ENCODE measurements around the gene CXCL14. TPM values are rescaled to one million over a fixed set of nuclear protein-coding genes. Genes with fewer than 3 reads are reported as not detected.
A peak's percentile ranks its signal among the peaks of the same experiment; 100 is the strongest.

CXCL14 gene, protein sequence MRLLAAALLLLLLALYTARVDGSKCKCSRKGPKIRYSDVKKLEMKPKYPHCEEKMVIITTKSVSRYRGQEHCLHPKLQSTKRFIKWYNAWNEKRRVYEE
- not detected for total RNA-seq

DNA sequence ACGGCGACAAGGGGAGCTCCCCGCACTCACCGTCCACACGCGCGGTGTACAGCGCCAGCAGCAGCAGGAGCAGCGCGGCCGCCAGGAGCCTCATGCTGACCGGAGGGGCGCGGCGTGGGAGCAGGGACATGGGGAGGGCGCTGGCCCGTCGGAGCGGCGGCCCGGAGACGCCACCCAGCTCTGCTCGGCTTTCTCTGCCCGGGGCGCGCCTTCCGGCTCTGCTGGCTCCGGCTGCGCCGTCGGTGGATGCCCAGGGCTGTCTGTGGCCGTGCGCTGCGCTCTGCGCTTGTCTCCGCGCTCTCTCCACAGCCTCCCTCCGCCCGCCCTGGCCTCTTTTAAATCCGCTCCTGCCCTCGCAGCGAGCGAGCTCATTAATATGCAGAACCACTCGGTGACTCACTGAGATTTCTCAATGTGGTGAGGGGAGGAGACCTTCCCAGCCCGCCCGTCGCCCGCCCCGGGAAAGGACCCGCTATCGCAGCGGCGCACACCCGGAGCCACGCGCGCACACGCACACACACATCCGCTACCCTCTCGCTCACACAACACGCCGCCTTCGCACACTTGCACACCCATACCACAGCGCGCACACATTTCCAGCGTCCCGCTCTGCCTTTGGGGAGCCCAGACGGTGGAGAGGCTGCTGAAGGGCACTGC, at the start of gene CXCL14:
Gene CXCL14, minus strand, starts transcription at position 307 of the 657 bp plus-strand sequence. Its CDS starts 213 bp downstream, at position 94.
- H3K4me3 Mint-ChIP-seq, result no peak within 1 kb of the TSS
- H3K9me3 Mint-ChIP-seq, result no peaks in the 10 kb centered on the region
- intact Hi-C loops (cut with micrococcal nuclease), result no loop called here
- DNase-seq, result peak; percentile 66
- CTCF ChIA-PET, result interaction anchor here (4.2 kb wide), 1 partner anchor 13 kb away, joined by 19 read pairs; no protein-coding TSS in a partner anchor
- peaks cover 42% of the 10 kb centered on the region for H3K27me3 Mint-ChIP-seq (ENCODE audit: low read depth)
- no peak within 1 kb of the TSS for H3K27ac Mint-ChIP-seq
- H3K4me1 Mint-ChIP-seq (ENCODE audit: low read depth), result peaks cover 4% of the 10 kb centered on the region
- no peaks in the 10 kb centered on the region for H3K36me3 Mint-ChIP-seq (ENCODE audit: low read depth)

DNA sequence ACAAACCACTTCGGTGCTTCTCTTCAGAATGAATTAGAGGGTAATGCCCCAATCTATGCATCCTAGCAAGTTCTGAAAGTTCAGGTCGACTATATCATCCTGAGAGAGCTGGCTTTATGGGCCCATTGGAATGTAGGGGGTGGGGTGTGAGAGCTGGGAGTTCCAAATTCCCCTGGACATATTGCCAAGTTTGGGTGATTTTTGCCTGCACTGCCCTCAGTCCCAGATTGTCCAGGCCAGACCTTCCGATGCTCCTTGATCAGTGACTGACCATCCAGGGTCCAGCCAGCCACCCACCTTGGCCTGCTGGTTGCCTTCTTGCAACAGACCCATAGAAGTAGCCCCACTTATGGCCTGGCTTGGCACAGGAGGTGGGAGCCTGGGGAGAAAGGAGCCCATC, 47.8 kb upstream of the CXCL14 start:
- Mint-ChIP-seq H3K27me3 (ENCODE audit: low read depth) (peaks cover 6% of the 10 kb centered on the region), H3K27ac (no peak overlapping the region), H3K4me3 (no peak overlapping the region), H3K4me1 (ENCODE audit: low read depth) (no peaks in the 10 kb centered on the region), H3K9me3 (no peaks in the 10 kb centered on the region), H3K36me3 (ENCODE audit: low read depth) (no peaks in the 10 kb centered on the region)
- DNase-seq, result no peak
- intact Hi-C loops (cut with micrococcal nuclease), result no loop called here
- CTCF ChIA-PET, result no interaction called here

DNA sequence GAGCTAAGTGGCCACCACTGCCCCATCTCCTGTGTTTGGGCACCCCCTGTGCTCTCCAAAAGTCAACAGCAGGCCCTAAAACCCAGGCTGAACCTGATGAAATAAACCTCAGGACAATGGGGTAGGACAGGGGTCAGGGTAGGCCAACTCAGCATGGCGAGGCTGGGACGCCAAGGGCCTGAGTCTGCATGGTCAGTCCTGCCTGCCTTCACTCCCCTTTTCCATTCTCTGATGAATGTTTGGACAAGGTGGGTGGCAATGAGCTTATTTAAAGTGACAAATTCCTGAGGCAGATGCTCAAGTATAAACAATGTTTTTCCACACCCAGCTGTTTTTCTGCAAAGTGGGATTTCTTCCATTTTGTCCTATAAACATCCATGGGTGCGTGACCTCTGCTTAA, 47.2 kb upstream of the CXCL14 start:
- peaks cover 6% of the 10 kb centered on the region for H3K27me3 Mint-ChIP-seq (ENCODE audit: low read depth)
- no peaks in the 10 kb centered on the region for H3K36me3 Mint-ChIP-seq (ENCODE audit: low read depth)
- H3K9me3 Mint-ChIP-seq, result no peaks in the 10 kb centered on the region
- CTCF ChIA-PET, result no interaction called here
- no peak overlapping the region for H3K4me3 Mint-ChIP-seq
- intact Hi-C loops (cut with micrococcal nuclease), result no loop called here
- no peak overlapping the region for H3K27ac Mint-ChIP-seq
- no peaks in the 10 kb centered on the region for H3K4me1 Mint-ChIP-seq (ENCODE audit: low read depth)
- no peak for DNase-seq

DNA sequence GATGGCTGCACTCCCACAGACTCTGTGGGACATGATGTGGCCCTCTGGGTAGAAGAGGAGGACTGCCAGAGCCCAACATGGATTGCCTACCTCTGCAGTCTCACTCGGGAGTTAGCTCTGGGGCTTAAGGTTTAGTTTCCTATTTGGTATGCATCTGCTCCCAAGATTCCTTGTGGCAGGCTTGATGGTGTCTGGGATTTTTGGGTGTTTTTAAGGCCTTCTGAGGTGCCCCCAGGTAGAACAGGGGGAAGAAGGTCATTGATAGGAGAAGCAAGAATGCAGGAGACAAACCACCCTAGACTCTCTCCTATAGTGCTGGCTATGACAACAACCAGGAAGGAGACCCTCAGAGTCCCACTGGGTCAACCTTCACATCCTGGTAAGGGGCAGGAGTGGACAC, 46.7 kb upstream of the CXCL14 start:
- DNase-seq, result no peak
- peaks cover 6% of the 10 kb centered on the region for H3K27me3 Mint-ChIP-seq (ENCODE audit: low read depth)
- H3K4me3 Mint-ChIP-seq, result no peak overlapping the region
- no peaks in the 10 kb centered on the region for H3K36me3 Mint-ChIP-seq (ENCODE audit: low read depth)
- intact Hi-C loops (cut with micrococcal nuclease), result no loop called here
- H3K9me3 Mint-ChIP-seq, result no peaks in the 10 kb centered on the region
- no peak overlapping the region for H3K27ac Mint-ChIP-seq
- CTCF ChIA-PET, result no interaction called here
- no peaks in the 10 kb centered on the region for H3K4me1 Mint-ChIP-seq (ENCODE audit: low read depth)

DNA sequence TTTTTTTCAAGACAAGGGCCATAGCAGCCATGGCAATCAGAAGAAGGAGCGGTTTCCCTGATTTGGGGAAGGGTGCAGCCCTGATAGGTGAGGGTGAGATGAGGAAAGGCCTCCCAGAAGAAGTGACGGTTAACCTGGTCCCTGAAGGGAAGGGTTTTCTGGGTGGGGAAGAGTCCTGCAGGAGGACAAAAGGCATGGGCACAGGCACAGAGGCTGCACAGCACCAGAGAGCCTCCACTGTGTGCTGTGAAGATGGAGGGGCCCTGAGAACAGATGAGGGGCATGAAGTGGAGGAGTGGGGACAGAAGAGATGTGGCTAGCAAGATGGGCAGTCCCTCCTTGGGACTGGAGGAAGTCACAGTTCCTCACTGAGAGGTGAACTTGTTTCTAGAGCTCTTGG, 46.3 kb upstream of the CXCL14 start:
- intact Hi-C loops (cut with micrococcal nuclease), result no loop called here
- Mint-ChIP-seq H3K36me3 (ENCODE audit: low read depth) (no peaks in the 10 kb centered on the region), H3K27ac (no peak overlapping the region), H3K4me3 (no peak overlapping the region), H3K27me3 (ENCODE audit: low read depth) (peaks cover 6% of the 10 kb centered on the region), H3K4me1 (ENCODE audit: low read depth) (no peaks in the 10 kb centered on the region), H3K9me3 (no peaks in the 10 kb centered on the region)
- CTCF ChIA-PET, result no interaction called here
- no peak for DNase-seq

DNA sequence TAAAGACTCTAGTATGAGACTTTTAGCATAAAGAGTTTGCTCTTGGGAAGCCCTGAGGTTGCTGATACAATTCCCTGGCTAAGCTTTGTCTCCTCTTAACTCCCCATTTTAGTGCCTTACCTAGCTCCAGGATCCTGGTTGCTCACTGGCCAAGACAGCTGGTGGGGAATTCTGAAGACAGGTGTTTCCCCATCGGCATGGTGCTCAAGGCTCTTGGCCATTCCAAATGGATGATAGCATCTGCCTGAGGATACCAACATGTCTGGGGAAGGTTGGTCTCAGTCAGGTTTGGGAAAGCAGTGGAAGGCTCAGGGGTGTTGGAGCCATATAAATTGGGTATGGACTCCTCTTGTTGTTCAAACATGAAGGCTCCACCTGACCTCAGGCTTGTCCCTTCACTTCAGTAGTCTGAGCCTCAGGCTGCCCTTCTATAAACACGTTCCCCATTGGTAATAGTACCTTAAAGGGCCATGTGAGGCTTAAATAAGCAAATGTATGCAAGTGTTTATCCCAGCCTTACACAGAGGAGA, 44.5 kb upstream of the CXCL14 start:
- Mint-ChIP-seq H3K4me1 (ENCODE audit: low read depth) (no peaks in the 10 kb centered on the region), H3K27me3 (ENCODE audit: low read depth) (peaks cover 6% of the 10 kb centered on the region), H3K4me3 (no peak overlapping the region), H3K9me3 (peaks cover 13% of the 10 kb centered on the region), H3K27ac (no peak overlapping the region), H3K36me3 (ENCODE audit: low read depth) (no peaks in the 10 kb centered on the region)
- CTCF ChIA-PET, result interaction anchor here (1.2 kb wide), 1 partner anchor 71 kb away, joined by 3 read pairs; no protein-coding TSS in a partner anchor
- intact Hi-C loops (cut with micrococcal nuclease), result no loop called here
- no peak for DNase-seq

DNA sequence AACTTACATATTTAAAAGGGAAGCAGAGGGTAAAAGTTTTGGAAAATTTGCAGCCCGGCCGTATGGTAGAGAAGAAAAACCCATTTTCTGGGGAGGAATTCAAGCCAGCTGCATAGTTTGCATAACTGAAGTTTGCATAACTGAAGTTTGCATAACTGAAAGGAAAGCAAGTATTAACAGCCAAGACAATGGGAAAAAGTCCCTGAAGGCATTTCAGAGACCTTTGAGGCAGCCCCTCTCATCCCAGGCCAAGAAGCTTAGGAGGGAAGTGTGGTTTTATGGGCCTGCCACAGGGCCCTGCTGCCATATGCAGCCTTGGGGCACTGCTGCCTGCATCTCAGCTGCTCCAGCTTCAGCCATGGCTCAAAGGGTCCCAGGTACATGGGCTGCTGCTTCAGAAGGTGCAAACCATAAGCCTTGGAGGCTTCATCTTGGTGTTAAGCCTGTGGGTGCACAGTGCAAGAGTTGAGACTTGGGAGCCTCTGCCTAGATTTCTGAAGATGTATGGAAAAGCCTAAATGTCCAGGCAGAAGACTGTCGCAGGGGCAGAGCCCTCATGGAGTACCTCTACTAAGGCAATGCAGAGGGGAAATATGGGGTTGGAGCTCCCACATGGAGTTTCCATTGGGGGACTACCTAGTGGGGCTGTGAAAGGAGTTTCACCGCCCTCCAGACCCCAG, 36.9 kb upstream of the CXCL14 start:
- intact Hi-C loops (cut with micrococcal nuclease), result no loop called here
- no peak overlapping the region for H3K27ac Mint-ChIP-seq
- no peaks in the 10 kb centered on the region for H3K36me3 Mint-ChIP-seq (ENCODE audit: low read depth)
- CTCF ChIA-PET, result no interaction called here
- H3K9me3 Mint-ChIP-seq, result peaks cover 20% of the 10 kb centered on the region
- DNase-seq, result no peak
- no peaks in the 10 kb centered on the region for H3K4me1 Mint-ChIP-seq (ENCODE audit: low read depth)
- no peak overlapping the region for H3K4me3 Mint-ChIP-seq
- H3K27me3 Mint-ChIP-seq (ENCODE audit: low read depth), result peaks cover 18% of the 10 kb centered on the region

DNA sequence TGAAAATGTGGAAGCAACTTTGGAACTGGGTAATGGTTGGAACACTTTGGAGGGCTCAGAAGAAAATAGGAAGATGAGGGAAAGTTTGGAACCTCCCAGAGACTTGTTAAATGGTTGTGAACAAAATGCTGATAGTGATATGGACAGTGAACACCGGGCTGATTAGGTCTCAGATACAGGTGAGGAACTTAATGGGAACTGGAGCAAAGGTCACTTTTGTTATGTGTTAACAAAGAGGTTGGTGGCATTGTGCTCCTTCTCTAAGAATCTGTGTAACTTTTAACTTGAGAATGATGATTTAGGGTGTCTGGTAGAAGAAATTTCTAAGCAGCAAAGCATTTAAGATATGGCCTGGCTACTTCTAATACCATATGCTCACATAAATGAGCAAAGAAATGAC, 36.4 kb upstream of the CXCL14 start:
- no peak for DNase-seq
- Mint-ChIP-seq H3K27me3 (ENCODE audit: low read depth) (peaks cover 18% of the 10 kb centered on the region), H3K4me3 (no peak overlapping the region), H3K9me3 (peaks cover 20% of the 10 kb centered on the region), H3K27ac (no peak overlapping the region), H3K4me1 (ENCODE audit: low read depth) (no peaks in the 10 kb centered on the region), H3K36me3 (ENCODE audit: low read depth) (no peaks in the 10 kb centered on the region)
- intact Hi-C loops (cut with micrococcal nuclease), result no loop called here
- CTCF ChIA-PET, result no interaction called here

DNA sequence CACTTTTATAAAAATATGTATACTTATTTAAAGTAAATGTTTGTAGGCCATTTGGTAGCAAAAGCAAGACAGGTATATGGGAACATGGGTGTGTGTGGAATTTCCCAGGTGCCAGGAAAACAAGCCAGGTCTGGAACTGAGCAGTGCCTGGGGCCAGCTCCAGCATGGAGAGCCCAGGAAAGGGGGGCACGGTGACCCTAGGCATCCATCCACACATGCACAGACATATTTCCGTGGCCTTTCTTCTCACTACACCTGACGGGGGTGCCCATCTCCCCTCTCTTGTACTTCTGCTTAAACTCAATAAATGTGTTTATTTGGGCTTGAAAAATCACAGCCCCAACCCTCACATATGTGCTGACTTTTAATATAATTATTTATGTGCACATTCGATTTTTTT, 31.2 kb upstream of the CXCL14 start:
- H3K4me3 Mint-ChIP-seq, result no peak overlapping the region
- H3K4me1 Mint-ChIP-seq (ENCODE audit: low read depth), result no peaks in the 10 kb centered on the region
- CTCF ChIA-PET, result no interaction called here
- peaks cover 1% of the 10 kb centered on the region for H3K9me3 Mint-ChIP-seq
- H3K27ac Mint-ChIP-seq, result no peak overlapping the region
- intact Hi-C loops (cut with micrococcal nuclease), result no loop called here
- DNase-seq, result no peak
- H3K27me3 Mint-ChIP-seq (ENCODE audit: low read depth), result peaks cover 20% of the 10 kb centered on the region
- H3K36me3 Mint-ChIP-seq (ENCODE audit: low read depth), result no peaks in the 10 kb centered on the region

DNA sequence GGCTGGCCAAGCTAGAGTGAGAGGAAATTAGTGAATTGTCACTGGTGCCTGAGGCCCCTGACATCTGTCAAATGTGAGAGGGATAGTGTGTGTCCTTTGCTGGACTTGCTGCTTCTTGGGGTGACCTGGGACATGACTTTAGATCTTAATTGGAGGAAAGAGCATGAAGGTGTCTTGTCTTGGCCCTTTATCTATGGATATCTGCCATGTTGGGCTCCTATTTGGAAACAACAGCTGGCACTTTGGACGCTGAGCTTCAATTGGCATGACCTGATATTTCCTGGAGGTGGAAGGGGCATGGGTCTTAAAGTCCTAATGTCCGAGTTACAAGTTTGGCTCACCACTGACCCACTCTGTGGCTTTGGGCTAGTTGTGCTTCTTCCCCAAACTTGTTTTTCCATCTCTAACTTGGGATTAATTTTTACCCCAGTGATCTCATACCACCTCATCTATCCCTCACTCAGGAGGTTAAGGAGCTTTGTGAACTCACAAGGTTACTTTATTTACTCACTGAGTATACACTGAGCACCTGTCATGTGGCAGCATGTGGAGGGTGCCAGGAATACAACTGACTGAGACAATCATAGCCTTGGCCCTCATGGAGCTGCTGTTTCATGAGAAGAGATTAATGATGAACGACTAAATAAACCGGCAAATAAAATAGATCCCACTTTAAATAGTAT, 30.1 kb upstream of the CXCL14 start:
- Mint-ChIP-seq H3K4me1 (ENCODE audit: low read depth) (no peaks in the 10 kb centered on the region), H3K9me3 (no peaks in the 10 kb centered on the region), H3K4me3 (no peak overlapping the region), H3K27me3 (ENCODE audit: low read depth) (peaks cover 18% of the 10 kb centered on the region), H3K27ac (no peak overlapping the region), H3K36me3 (ENCODE audit: low read depth) (no peaks in the 10 kb centered on the region)
- DNase-seq, result no peak
- CTCF ChIA-PET, result interaction anchor here (0.7 to 0.9 kb wide), 2 partner anchors 33 to 36 kb away, joined by 3 read pairs; no protein-coding TSS in a partner anchor
- intact Hi-C loops (cut with micrococcal nuclease), result no loop called here

DNA sequence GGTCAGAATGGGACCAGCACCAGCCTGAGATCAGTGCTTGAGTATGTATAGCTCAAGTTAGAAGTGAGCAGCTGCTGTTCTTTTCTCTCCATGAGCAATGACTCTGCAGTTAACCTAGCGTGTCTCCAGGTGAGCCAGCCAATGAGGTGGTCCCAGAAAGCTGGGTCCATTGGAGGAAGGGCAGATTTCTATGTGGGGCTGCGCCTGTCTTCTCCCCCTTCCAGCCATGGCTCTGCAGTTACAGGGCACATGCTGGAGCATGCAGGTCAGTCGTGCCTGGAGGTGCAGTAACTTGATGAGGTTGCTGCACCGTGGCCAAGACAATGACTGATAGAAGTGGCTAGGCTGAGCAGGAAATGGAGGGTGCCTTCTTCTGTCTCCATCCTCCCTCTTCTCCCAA, 29.6 kb upstream of the CXCL14 start:
- intact Hi-C loops (cut with micrococcal nuclease), result no loop called here
- CTCF ChIA-PET, result interaction anchor here (0.9 kb wide), 1 partner anchor 32 kb away, joined by 3 read pairs; no protein-coding TSS in a partner anchor
- H3K27ac Mint-ChIP-seq, result no peak overlapping the region
- DNase-seq, result no peak
- no peaks in the 10 kb centered on the region for H3K4me1 Mint-ChIP-seq (ENCODE audit: low read depth)
- peaks cover 18% of the 10 kb centered on the region for H3K27me3 Mint-ChIP-seq (ENCODE audit: low read depth)
- no peaks in the 10 kb centered on the region for H3K9me3 Mint-ChIP-seq
- H3K36me3 Mint-ChIP-seq (ENCODE audit: low read depth), result no peaks in the 10 kb centered on the region
- no peak overlapping the region for H3K4me3 Mint-ChIP-seq

DNA sequence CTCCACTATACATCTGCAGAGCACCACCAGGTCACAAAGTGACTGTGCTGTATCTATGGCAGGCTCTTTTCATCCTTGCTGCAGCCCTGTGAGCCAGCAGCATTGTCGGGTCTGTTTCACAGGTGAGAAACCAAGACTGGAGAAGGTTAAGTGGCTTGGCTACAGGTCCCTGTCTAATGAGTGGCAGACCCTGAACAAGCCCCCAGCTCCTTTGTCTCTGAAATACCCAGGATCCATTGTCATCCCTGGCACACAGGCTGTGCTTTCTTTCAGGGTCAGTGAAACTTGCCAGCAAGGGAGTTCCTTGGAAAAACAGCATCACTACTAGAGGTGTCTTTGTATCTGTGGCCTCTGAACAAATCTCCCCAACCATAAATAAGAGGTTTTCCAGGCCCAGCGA, 27.6 kb upstream of the CXCL14 start:
- Mint-ChIP-seq H3K9me3 (no peaks in the 10 kb centered on the region), H3K36me3 (ENCODE audit: low read depth) (no peaks in the 10 kb centered on the region), H3K27ac (no peak overlapping the region)

More for the DNA sequence above, 27.6 kb upstream of the CXCL14 start:
- no peak overlapping the region for H3K4me3 Mint-ChIP-seq
- CTCF ChIA-PET, result no interaction called here
- intact Hi-C loops (cut with micrococcal nuclease), result no loop called here
- no peak for DNase-seq
- H3K27me3 Mint-ChIP-seq (ENCODE audit: low read depth), result peaks cover 9% of the 10 kb centered on the region
- no peaks in the 10 kb centered on the region for H3K4me1 Mint-ChIP-seq (ENCODE audit: low read depth)
